NCI-H82 treated with DMSO at 0.1 percent for 48 hours (cell line): Measurements from ENCODE around the gene HAPSTR1.

Experiments
- DNase-seq: peaks from one replicate; lab custom pipeline; 2025; ENCODE audit not compliant: unreplicated experiment; lab: John Stamatoyannopoulos, UW

The HAPSTR1 gene

DNA sequence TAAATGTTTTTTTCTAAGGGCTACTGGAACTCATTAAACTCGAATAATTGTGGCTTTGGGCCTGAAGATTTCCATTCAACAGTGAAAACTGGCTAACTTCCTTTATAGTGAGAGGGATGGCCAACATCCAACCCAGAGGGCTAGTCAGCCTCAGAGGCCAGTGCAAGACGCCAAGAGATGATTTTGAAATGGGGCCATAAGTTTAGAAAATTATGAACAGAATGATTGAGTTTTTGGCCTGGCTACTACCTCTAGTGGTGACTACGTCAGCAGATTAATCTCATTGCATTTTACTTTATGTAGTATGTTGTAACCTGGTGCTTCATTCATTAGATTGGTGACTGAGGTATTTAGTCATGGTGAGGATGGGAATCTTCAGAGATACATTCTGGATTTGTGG, 28.4 kb downstream of the HAPSTR1 start:
- DNase-seq: no peak

GRCh38 chr16:9122342-9122741, 30.9 kb downstream of the HAPSTR1 start:
- no peak for DNase-seq

GRCh38 chr16:9122969-9123368, 31.5 kb downstream of the HAPSTR1 start:
- no peak for DNase-seq

DNA sequence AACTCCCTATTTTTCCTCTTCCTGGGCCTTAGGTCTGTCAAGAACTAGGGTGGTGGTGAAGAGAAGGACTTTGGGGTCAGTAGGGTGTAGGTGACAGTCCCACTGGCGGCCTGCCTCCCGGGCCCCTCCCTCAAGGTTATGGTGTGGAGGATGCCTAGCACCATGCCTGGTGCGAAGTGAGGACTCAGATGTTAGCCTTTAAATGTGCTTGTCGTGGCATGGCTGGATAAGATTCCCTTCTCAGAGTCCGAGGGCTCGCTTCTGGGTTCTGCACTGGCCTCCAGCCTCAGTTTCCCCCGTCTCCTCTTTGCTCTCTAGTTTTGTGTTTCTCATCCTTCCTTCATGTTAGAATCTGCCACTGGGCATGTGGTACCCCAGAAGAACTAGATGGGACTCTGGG, 32.0 kb downstream of the HAPSTR1 start:
- DNase-seq: no peak

- no peak for DNase-seq
These were observed 32.4 kb downstream of the HAPSTR1 start for GRCh38 chr16:9123871-9124270.

GRCh38 chr16:9124444-9124843, 33.0 kb downstream of the HAPSTR1 start:
- DNase-seq: no peak

DNA sequence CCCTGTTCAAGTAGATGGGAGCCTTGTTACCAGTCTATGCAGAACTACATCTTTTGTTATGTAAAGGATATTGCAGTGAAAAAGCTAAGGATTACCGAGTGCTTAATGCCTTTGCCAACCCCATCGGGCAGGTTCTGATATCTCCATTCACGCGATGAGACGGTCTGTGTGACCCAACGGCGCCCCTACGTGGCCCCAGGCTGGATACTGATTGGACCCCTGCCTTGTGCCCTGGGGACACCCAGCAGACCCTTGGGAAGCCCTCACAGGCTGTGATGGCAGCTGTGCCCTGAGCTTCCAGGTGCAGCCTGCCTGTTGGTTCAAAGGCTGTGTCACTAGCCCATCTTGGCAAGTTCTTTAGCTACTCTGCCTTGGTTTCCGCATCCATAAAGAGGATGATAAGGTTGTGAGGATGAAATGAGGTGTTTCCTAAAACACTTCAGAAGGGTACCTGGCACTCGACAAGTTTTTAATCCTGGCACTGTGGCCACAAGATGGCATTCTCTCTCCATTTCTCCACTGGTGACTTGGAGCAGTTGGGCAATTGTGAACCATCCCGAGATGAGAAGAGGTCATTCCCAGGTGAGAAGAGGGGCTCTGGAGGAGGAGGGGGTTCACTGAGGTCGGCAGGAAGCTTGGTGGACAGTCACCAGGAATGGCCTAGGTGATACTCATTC, 33.6 kb downstream of the HAPSTR1 start:
- DNase-seq: no peak

- DNase-seq: no peak
These were observed 34.4 kb downstream of the HAPSTR1 start for GRCh38 chr16:9125658-9126505.

GRCh38 chr16:9126609-9127008, 35.2 kb downstream of the HAPSTR1 start:
- DNase-seq: no peak

DNA sequence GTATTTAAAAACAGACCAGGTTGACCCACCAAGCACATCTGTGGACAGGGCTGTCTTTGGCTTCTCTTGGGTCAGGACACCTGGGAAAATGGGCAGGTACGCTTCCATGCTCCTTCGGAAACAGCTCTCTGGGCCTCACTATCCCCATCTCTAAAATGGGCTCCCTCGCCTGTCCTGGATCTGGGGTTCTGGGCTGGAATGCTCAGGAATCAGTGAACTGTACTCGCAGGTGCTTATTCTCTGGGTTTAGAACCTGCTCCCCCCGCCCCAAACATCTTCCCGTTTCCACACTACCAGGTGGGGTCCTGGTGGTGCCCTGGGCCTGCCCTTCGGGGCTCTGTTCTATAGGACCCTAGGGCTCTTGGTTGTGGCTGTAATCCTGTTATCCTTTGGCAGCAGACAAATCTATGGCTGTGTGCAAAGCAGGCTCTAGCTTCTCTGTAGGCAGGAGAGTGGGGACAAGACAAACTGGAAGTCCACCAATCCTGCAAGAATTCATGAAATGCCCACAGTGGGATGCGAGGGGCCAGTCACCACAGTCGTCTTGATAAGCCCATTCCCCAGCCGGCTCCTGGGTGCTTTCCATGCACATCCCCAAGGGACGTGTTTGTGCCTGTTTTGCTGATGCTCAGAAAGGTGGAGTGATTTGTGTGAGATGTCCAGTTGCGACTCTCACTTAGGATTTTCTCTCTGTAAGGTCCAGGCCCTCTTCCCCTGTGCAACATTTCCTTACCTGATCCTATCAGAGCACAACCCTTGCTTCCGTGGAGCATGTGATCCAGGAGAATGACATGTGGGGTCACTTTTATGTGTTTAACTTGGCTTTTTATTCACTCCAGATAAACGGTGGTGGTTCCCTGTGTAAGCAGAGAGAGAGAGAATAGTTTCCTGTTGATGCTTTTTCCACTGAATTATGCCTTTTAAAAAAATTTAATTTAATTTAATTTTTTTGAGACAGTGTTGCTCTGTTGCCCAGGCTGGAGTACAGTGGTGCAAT, 37.2 kb downstream of the HAPSTR1 start:
- DNase-seq: no peak

GRCh38 chr16:9134306-9134705, 42.9 kb downstream of the HAPSTR1 start:
- no peak for DNase-seq

DNA sequence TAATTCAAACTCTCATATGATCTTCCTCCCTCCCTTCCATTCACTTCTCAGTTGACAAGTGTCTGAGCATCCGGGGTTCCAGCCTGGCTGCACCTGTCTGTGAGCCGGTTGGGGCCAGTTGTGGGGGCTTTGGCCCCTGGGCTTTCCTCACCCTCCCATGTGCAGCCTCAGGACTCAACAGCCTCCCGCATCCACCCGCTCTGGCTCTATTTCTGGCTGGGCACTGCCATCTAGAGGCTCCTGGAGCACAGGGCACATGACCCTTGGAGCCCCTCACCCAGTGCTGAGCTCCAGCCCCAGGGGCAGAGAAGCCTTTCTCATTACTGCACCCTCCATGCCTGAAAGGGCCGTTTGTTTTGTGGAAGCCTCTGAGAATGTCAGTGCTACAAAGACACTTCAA, 43.3 kb downstream of the HAPSTR1 start:
- peak; percentile 35 for DNase-seq

DNA sequence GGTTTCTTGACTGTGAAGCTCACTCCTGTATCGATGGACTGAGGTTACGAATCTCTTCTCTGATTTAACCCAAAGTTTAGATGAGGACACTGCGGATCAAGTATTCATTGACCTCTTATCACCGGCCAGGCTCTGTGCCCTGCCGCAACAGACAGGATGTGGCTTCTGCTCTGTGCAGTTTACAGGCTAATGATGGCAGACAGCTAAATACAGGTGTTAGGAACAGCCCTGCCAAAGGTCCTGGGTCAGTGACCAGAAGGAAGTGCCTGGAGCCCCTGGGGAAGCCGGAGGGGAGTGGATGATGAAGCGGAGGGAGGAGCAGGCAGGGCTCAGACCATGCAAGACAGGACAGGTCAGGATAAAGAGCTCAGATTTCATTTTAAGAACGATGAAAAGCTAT, 44.4 kb downstream of the HAPSTR1 start:
- no peak for DNase-seq

GRCh38 chr16:9136596-9136995, 45.2 kb downstream of the HAPSTR1 start:
- no peak for DNase-seq

DNA sequence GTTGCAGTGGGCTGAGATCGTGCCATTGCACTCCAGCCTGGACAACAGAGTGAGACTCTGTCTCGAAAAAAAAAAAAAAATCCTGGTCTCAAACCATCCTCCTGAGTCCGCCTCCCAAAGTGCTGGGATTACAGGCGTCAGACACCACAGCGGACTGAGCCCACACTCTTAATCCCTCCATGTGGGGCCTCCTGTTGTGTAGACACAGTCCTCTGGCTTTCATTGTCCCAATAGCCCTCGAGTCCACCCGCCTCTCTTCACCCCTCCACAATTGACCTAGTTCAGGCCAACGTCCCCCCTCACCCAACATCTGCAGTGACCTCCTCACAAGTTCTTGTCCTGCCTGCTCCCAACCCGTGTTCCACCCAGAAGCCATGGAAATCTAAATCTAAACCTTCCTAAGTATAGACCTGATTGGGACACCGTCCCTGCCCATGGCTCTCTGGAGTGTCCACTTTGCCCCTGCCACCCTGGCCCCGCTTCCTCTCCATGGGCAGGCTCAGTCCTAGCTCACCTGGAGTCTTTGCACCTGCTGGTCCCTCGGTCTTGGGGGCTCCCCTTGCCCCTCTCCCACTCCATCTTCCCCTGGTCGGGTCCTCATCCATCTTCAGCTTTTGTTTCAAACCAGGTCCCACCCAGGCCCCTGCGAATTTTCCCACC, 46.7 kb downstream of the HAPSTR1 start:
- DNase-seq: no peak

DNA sequence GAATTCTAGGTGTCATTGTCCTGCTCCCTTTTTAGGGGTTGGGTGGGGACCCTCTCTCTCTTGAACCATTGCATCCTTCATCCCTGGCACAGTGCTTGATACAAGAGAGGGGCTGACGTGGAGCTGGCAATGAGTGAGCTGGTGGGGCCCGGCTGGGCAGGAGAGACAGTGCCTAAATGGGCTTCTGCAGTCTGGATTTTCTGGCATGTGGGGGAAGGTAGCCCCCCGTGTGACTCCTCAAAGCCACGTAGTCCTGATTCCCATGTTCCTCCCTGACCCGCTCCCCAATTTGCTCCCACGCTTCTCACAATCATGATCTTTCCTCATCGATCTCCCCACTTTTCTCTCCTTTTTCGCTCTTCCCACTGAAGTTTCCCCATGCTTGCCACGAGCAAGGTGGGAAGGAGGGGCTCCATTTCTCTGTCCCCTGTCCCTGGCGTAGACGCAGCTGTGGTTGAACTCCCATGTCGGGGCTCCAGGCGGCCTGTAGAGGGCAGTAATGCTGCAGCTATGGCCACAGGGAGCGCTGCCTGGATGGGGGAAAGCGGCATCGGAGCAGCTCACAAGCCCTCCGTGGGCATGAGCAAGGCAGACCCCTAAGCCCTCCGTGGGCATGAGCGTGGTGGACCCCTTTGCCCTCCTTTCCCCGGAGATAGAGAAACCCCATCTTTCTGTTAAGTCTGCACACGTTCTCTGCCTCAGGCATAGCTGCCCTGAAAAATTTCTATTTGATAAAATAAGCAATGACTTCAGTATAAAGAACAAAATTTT, 47.5 kb downstream of the HAPSTR1 start:
- DNase-seq: peak; percentile 62

GRCh38 chr16:9139965-9140364, 48.5 kb downstream of the HAPSTR1 start:
- peak; percentile 59 for DNase-seq
